HepG2 (cell line): ENCODE results near the gene SNX13. TPM values are rescaled to one million over a fixed set of nuclear protein-coding genes. Genes with fewer than 3 reads are reported as not detected.

Experiments used
- ATAC-seq: fragments of 200-7000 bp; cut with Tn5 transposase; 3 replicates; pipeline ENCODE4 v1.9.1; 2020; ENCODE audit warnings: mild to moderate bottlenecking, moderate library complexity
- BruUV-seq: library from RNA; stranded (reverse); fragments of 400-500 nt; replicated peaks from 2 replicates; lab custom pipeline; 2021; lab: Mats Ljungman, UMichigan
- CTCF ChIA-PET: fragments of 300-600 bp; formaldehyde crosslinking; extraction: SDS; loops from one replicate; lab custom pipeline; 2021; ENCODE audit warnings: low total read pairs, inconsistent platforms, low intra/inter-chr PET ratio; lab: Yijun Ruan, JAX
- POLR2A ChIA-PET: fragments of 350-600 bp; sonication (Branson Sonifier 250); formaldehyde crosslinking; loops from one replicate; lab custom pipeline; 2020; ENCODE audit warnings: antibody characterized with exemption, inconsistent platforms; lab: Yijun Ruan, JAX
- DNase-seq: peaks from one replicate; pipeline ENCODE4 v3.0.0-alpha.2; 2015; ENCODE audit warnings: low spot score
- FAIRE-seq: peaks from 3 replicates; lab custom pipeline; 2011; peaks lifted over from hg19 to GRCh38; lab: Jason Lieb, UNC
- H2AFZ ChIP-seq: one replicate; pipeline ENCODE4 v1.6.1; 2011; ENCODE audit warnings: low read length, inconsistent platforms
- H3K27ac ChIP-seq: fragments of 300-600 bp; 3 replicates; pipeline ENCODE4 v1.8.0; 2011; ENCODE audit warnings: mixed run types, mild to moderate bottlenecking, mixed read lengths, low read length, inconsistent platforms; ENCODE audit not compliant: insufficient read depth; ENCODE audit errors: extremely low read length
- H3K27me3 ChIP-seq, 2 experiments: fragments of 200-600 bp in 1 of 2; 2 replicates in 1 of 2; 3 replicates in 1 of 2; pipeline versions ENCODE4 v1.6.0 to v1.8.0; 2011; ENCODE audit warnings: low read length in 2 of 2, mild to moderate bottlenecking in 2 of 2, moderate library complexity in 2 of 2, inconsistent platforms in 1 of 2; ENCODE audit not compliant: insufficient read depth in 2 of 2, control insufficient read depth in 1 of 2
- H3K36me3 ChIP-seq, 2 experiments: fragments of 200-600 bp in 1 of 2; replicated peaks in 1 of 2; 2 replicates in 1 of 2; 3 replicates in 1 of 2; pipeline versions ENCODE4 v1.5.1 to v1.8.0; 2011; ENCODE audit warnings: low read length in 2 of 2, inconsistent platforms in 1 of 2; ENCODE audit not compliant: insufficient read depth in 2 of 2, control insufficient read depth in 1 of 2
- H3K4me1 ChIP-seq: 2 replicates; pipeline ENCODE4 v1.5.1; 2012; ENCODE audit warnings: low read length, inconsistent platforms; ENCODE audit not compliant: insufficient read depth
- H3K4me2 ChIP-seq: 2 replicates; pipeline ENCODE4 v1.6.0; 2011; ENCODE audit warnings: low read depth, low read length, inconsistent platforms
- H3K4me3 ChIP-seq, 3 experiments: fragments of 200-600 bp in 1 of 3; sonication (generic), shearing (Covaris generic) in 1 of 3; replicated peaks in 1 of 3; 2 replicates each; pipeline ENCODE4 v1.5.1; 2011 to 2016; ENCODE audit warnings: low read length in 3 of 3, inconsistent platforms in 2 of 3, low read depth in 2 of 3, mild to moderate bottlenecking in 2 of 3, control low read depth in 1 of 3, mixed read lengths in 1 of 3; ENCODE audit not compliant: insufficient read depth in 1 of 3
- H3K79me2 ChIP-seq: one replicate; pipeline ENCODE4 v1.6.1; 2011; ENCODE audit warnings: low read length, inconsistent platforms; ENCODE audit not compliant: insufficient read depth
- H3K9ac ChIP-seq: 2 replicates; pipeline ENCODE4 v1.6.0; 2011; ENCODE audit warnings: mild to moderate bottlenecking, low read depth, low read length, inconsistent platforms; ENCODE audit not compliant: insufficient read depth
- H3K9me3 ChIP-seq: 2 replicates; pipeline ENCODE4 v1.5.1; 2012; ENCODE audit warnings: mild to moderate bottlenecking, low read length
- H4K20me1 ChIP-seq: 2 replicates; pipeline ENCODE4 v1.6.0; 2011; ENCODE audit warnings: inconsistent platforms, mild to moderate bottlenecking, low read length, moderate library complexity; ENCODE audit not compliant: insufficient read depth
- ASH2L ChIP-seq: fragments of 300-600, 200-600 bp; sonication (generic); IDR thresholded peaks from 2 replicates; pipeline ENCODE4 v1.7.0; 2017; ENCODE audit warnings: low read depth, mild to moderate bottlenecking, moderate library complexity, mixed read lengths, low read length; ENCODE audit not compliant: insufficient read length
- BCL3 ChIP-seq: sonication (generic); formaldehyde crosslinking; IDR thresholded peaks from 2 replicates; pipeline ENCODE4 v1.5.1; 2020; ENCODE audit warnings: mild to moderate bottlenecking, missing genetic modification reagents, moderate library complexity
- CBX2 ChIP-seq, 2 experiments: fragments of 200-600 bp in 1 of 2; sonication (generic); formaldehyde crosslinking in 1 of 2; IDR thresholded peaks; 2 replicates each; pipeline versions ENCODE4 v1.7.0 to v1.8.1; 2018 to 2022; ENCODE audit warnings: low read depth in 2 of 2, low read length in 1 of 2, mild to moderate bottlenecking in 1 of 2, missing genetic modification reagents in 1 of 2
- KMT2A ChIP-seq: sonication (generic); formaldehyde crosslinking; IDR thresholded peaks from 2 replicates; pipeline ENCODE4 v1.4.0; 2020; ENCODE audit warnings: missing genetic modification reagents
- MEIS1 ChIP-seq: sonication (generic); formaldehyde crosslinking; IDR thresholded peaks from 2 replicates; pipeline ENCODE4 v1.9.0; 2021; ENCODE audit warnings: mild to moderate bottlenecking, missing genetic modification reagents, moderate library complexity, borderline replicate concordance
- MIER3 ChIP-seq: IDR thresholded peaks from 2 replicates; pipeline ENCODE4 v1.6.1; 2016; ENCODE audit warnings: missing compliant biosample characterization, borderline replicate concordance
- MYNN ChIP-seq: sonication (generic); formaldehyde crosslinking; IDR thresholded peaks from 2 replicates; pipeline ENCODE4 v1.4.0; 2020; ENCODE audit warnings: mild to moderate bottlenecking, low read depth, missing genetic modification reagents
- PCBP1 ChIP-seq: fragments of 200-400 bp; formaldehyde crosslinking; IDR thresholded peaks from 2 replicates; pipeline ENCODE4 v1.6.1; 2017; ENCODE audit warnings: mild to moderate bottlenecking, low read depth, low read length, borderline replicate concordance
- PHF8 ChIP-seq: sonication (generic); formaldehyde crosslinking; IDR thresholded peaks from 2 replicates; pipeline ENCODE4 v1.5.0; 2020; ENCODE audit warnings: missing genetic modification reagents
- ZBTB4 ChIP-seq: sonication (generic); formaldehyde crosslinking; IDR thresholded peaks from 2 replicates; pipeline ENCODE4 v1.4.0; 2020; ENCODE audit warnings: missing genetic modification reagents, mild to moderate bottlenecking, borderline replicate concordance
- ZNF20 ChIP-seq: sonication (generic); formaldehyde crosslinking; IDR thresholded peaks from 2 replicates; pipeline ENCODE4 v1.4.0; 2020; ENCODE audit warnings: mild to moderate bottlenecking, moderate library complexity, missing genetic modification reagents
- ZNF296 ChIP-seq: sonication (generic); formaldehyde crosslinking; conservative IDR thresholded peaks from 2 replicates; pipeline ENCODE4 v1.5.0; 2020; ENCODE audit warnings: mild to moderate bottlenecking, missing genetic modification reagents
- ZNF343 ChIP-seq: sonication (generic); formaldehyde crosslinking; IDR thresholded peaks from 2 replicates; pipeline ENCODE4 v1.4.0; 2020; ENCODE audit warnings: mild to moderate bottlenecking, missing genetic modification reagents
- ZNF879 ChIP-seq: sonication (generic); formaldehyde crosslinking; IDR thresholded peaks from 2 replicates; pipeline ENCODE4 v1.8.1; 2023; ENCODE audit warnings: missing genetic modification reagents
- ZSCAN21 ChIP-seq: sonication (generic); formaldehyde crosslinking; IDR thresholded peaks from 2 replicates; pipeline ENCODE4 v1.8.0; 2022; ENCODE audit warnings: mild to moderate bottlenecking, missing genetic modification reagents, moderate library complexity, borderline replicate concordance
- WGBS: methylation state at CpG from one replicate; pipeline ENCODE4 v1.1.6; 2017; ENCODE audit warnings: low lambda C conversion rate; 5-methylcytosine and 5-hydroxymethylcytosine counted together
- in situ Hi-C: cut with HindIII; loops from 2 replicates; pipeline ENCODE4 v1.10.0; 2017; ENCODE audit warnings: low pct_unique_long_range_greater_than_20kb; ENCODE audit not compliant: extremely low pct_ligation_motif_present
- intact Hi-C: fragments of 100-400 bp; cut with micrococcal nuclease; formaldehyde crosslinking; loops from one replicate; pipeline ENCODE4 v1.10.0; 2022; ENCODE audit not compliant: unreplicated experiment
- polyA plus RNA-seq, 8 experiments: library from polyadenylated mRNA; depleted of rRNA in 3 of 8; stranded (reverse) in 7 of 8; unstranded in 1 of 8; fragments of >200 nt; fragmentation: Illumina TruSeq in 4 of 8; extraction: Trizol in 4 of 8; gene quantifications; 2 replicates each; pipeline versions ENCODE4 v1.2.1 to v1.2.3, GENCODE V29; 2011 to 2016; ENCODE audit warnings: low read depth in 4 of 8, missing spikeins in 1 of 8, mixed read lengths in 1 of 8; ENCODE audit not compliant: insufficient read depth in 1 of 8
- total RNA-seq, 5 experiments: library from RNA; depleted of rRNA; stranded (reverse); fragments of >200 nt; fragmentation: Illumina TruSeq; extraction: Trizol; gene quantifications; 2 replicates each; pipeline ENCODE4 v1.2.3, GENCODE V29; 2016; ENCODE audit warnings: low read depth in 1 of 5

The SNX13 gene
- total and polyA plus RNA-seq, 2 of the 13 experiments (the other 11 are each of a cell fraction or from before 2014, with no cell fraction given) = 14.3 to 32.3 TPM

- Histone ChIP-seq H2AFZ (no peak overlapping the region), H3K4me1 (no peaks in the 10 kb centered on the region), H3K27ac (no peak overlapping the region), H3K4me3 (no peak overlapping the region), H3K9ac (no peak overlapping the region), H4K20me1 (no peaks in the 10 kb centered on the region), H3K27me3 (no peaks in the 10 kb centered on the region), H3K36me3 (peaks cover 0 to 1% of the 10 kb centered on the region in 2 experiments; a peak in 1 of 5 replicates), H3K4me2 (no peak overlapping the region), H3K79me2 (no peaks in the 10 kb centered on the region), H3K9me3 (no peaks in the 10 kb centered on the region)
- BruUV-seq = no TSS peak
- no peak for ATAC-seq
- FAIRE-seq = no peak
- in situ Hi-C loops (no loop called here), intact Hi-C loops (no loop called here)
- DNase-seq = no peak
- ChIA-PET CTCF (no interaction called here), POLR2A (no interaction called here)
- WGBS = 97% methylated on average over 3 of the region's 3 CpGs
- no peak for TF ChIP-seq ZNF879
- TF ChIP-seq PHF8 (CRISPR knock-in tag) = no peak
- TF ChIP-seq CBX2 (IDR thresholded peaks at IDR 0.05; ENCODE audit: low read depth, low read length) = no peak
- TF ChIP-seq CBX2 (CRISPR knock-in tag; IDR thresholded peaks at IDR 0.05; ENCODE audit: low read depth) = no peak
- no peak for TF ChIP-seq ASH2L
- TF ChIP-seq MYNN (CRISPR knock-in tag) = no peak
- TF ChIP-seq ZNF343 = no peak
- no peak for TF ChIP-seq KMT2A (CRISPR knock-in tag)
- no peak for TF ChIP-seq MIER3 (CRISPR knock-in tag)
- TF ChIP-seq BCL3 (CRISPR knock-in tag) = no peak
- no peak for TF ChIP-seq ZNF296
- TF ChIP-seq ZNF20 (CRISPR knock-in tag) = no peak
- no peak for TF ChIP-seq ZSCAN21 (CRISPR knock-in tag)
- no peak for TF ChIP-seq PCBP1
- no peak for TF ChIP-seq MEIS1
- TF ChIP-seq ZBTB4 = no peak
Observed at GRCh38 chr7:17854261-17855047, 85.8 kb downstream of the SNX13 start.
